ENCODE data around the gene ARSA.

ARSA gene

DNA sequence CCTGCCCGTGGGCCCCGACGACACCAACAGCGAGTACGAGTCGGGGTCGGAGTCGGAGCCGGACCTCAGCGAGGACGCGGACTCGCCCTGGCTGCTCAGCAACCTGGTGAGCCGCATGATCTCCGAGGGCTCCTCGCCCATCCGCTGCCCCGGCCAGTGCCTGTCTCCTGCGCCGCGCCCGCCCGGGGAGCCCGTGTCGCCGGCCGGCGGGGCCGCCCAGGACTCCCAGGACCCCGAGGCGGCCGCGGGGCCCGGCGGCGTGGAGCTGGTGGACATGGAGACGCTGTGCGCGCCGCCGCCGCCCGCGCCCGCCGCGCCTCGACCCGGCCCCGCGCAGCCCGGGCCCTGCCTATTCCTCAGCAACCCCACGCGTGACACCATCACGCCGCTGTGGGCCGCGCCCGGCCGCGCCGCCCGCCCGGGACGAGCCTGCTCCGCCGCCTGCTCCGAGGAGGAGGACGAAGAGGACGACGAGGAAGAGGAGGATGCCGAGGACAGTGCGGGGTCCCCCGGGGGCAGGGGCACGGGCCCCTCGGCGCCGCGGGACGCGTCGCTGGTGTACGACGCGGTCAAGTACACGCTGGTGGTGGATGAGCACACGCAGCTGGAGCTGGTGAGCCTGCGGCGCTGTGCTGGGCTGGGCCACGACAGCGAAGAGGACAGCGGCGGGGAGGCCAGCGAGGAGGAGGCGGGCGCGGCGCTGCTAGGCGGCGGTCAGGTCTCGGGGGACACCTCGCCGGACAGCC is 23.5 kb downstream of the ARSA start:
- no peak overlapping the region for H3K4me3 ChIP-seq (ENCODE audit: low read length)
- DNase-seq (ENCODE audit: low read depth): no peak
- no peak for TF ChIP-seq CTCF (conservative IDR thresholded peaks at IDR 0.05; ENCODE audit: low read length)

DNA sequence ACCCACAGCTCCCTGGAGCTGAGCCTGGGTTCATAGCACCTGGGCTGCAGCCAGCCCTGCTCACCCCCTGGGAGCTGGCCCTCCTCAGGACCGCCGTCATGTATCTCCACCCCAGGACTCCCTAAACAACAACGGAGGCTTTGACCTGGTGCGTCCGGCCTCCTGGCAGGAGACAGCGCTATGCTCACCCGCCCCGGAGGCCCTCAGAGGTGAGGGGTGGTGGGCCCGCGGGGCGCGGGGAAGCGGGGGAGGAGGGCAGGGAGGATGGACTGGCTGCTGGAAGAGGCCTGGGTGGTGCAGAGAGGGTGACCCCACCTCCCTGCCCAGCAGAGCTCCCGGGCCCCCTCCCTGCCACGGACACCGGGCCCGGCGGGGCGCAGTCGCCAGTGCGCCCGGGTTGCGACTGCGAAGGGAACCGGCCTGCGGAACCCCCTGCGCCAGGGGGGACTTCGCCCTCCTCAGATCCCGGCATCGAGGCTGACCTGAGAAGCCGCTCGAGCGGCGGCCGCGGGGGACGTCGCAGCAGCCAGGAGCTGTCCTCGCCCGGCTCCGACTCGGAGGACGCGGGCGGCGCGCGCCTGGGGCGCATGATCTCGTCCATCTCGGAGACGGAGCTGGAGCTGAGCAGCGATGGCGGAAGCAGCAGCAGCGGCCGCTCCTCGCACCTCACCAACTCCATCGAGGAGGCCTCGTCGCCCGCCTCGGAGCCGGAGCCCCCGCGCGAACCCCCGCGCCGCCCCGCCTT is 24.3 kb downstream of the ARSA start:
- TF ChIP-seq CTCF (conservative IDR thresholded peaks at IDR 0.05; ENCODE audit: low read length): no peak
- H3K4me3 ChIP-seq (ENCODE audit: low read length): no peak overlapping the region
- DNase-seq (ENCODE audit: low read depth): no peak

DNA sequence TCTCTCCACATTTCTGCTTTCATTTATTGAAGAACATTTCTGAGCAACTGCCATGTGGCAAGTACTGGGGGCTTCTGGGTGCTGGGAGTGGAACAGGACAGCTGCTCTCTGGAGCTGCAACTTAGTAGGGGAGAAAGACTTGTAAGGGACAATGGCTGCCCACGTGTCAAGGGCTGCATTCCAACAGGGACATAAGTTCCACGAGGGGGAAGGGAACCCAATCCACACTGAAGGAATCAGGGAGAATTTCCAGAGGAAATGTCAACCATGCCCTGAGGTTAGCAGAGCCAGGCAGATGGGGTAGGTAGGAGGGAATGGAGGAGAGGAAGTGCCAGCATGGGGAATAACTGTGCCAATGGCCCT is 25.6 kb downstream of the ARSA start:
- H3K4me3 ChIP-seq (ENCODE audit: low read length): no peak overlapping the region
- DNase-seq (ENCODE audit: low read depth): no peak
- no peak for TF ChIP-seq CTCF (conservative IDR thresholded peaks at IDR 0.05; ENCODE audit: low read length)

DNA sequence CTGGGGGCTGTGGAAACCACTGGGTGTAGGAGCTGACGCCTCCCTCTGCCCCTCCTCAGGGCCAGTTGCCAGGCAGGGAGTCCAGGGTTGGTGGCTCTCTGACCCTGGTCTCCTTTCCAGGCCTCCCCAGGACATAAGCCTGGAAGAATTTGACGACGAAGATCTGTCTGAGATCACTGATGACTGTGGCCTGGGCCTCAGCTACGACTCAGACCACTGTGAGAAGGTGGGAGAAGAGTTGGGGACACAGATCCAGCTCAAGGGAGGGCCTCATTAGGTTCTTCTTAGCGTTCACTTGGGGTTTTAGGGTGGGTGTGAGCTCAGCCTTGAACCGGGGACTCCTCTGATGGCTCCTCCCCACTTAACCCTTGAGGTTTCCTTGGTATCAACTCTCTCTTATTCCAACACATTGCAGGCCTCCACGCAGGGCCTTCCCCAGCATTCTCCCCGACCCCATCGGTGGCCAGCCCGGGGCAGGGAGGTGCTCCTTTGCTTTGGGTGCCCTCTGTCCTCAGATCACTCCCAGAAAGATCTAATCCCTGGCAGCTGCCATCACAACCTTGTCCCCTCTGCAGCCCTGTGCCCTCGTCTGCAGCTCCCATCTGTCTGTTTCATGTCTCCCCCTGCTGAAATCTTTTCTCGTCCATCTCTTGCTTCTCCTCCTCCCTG is 26.1 kb downstream of the ARSA start:
- TF ChIP-seq CTCF (conservative IDR thresholded peaks at IDR 0.05; ENCODE audit: low read length): no peak
- DNase-seq (ENCODE audit: low read depth): no peak
- H3K4me3 ChIP-seq (ENCODE audit: low read length): no peak overlapping the region

- no peak overlapping the region for H3K4me3 ChIP-seq (ENCODE audit: low read length)
- TF ChIP-seq CTCF (conservative IDR thresholded peaks at IDR 0.05; ENCODE audit: low read length): no peak
- no peak for DNase-seq (ENCODE audit: low read depth)
These were observed 26.8 kb downstream of the ARSA start for GRCh38 chr22:50600967-50601668.

- H3K4me3 ChIP-seq (ENCODE audit: low read length): peak within 1 kb of the TSS; percentile 15; the same call in 1 of the 2 replicates
- DNase-seq (ENCODE audit: low read depth): no peak
- no peak for TF ChIP-seq CTCF (conservative IDR thresholded peaks at IDR 0.05; ENCODE audit: low read length)
These were observed 27.4 kb downstream of the ARSA start, which contains the start of gene MAPK8IP2 for GRCh38 chr22:50600538-50600937. MAPK8IP2 (plus strand) TSS chr22:50600793; CDS start chr22:50600819, 26 bp downstream.
